HG03469 (cell line): ENCODE results near the gene SDHAF1.

Experiments used
- ATAC-seq: cut with Tn5 transposase; IDR thresholded peaks from one replicate; pipeline ENCODE4 v1.9.1; 2021; ENCODE audit warnings: mild to moderate bottlenecking, moderate library complexity, moderate number of reproducible peaks; ENCODE audit not compliant: unreplicated experiment

The SDHAF1 gene

GRCh38 chr19:35986664-35987570, 8.1 kb upstream of the SDHAF1 start:
- no peak for ATAC-seq

GRCh38 chr19:35987571-35987896, 7.5 kb upstream of the SDHAF1 start:
- ATAC-seq, result no peak

GRCh38 chr19:35988824-35989223, 6.2 kb upstream of the SDHAF1 start:
- ATAC-seq, result no peak

GRCh38 chr19:35990156-35990555, 4.8 kb upstream of the SDHAF1 start:
- no peak for ATAC-seq

- no peak for ATAC-seq
These were observed 3.9 kb upstream of the SDHAF1 start for GRCh38 chr19:35990771-35991730.

- no peak for ATAC-seq
These were observed 3.1 kb upstream of the SDHAF1 start for GRCh38 chr19:35991731-35992450.

- ATAC-seq, result no peak
These were observed 1.9 kb upstream of the SDHAF1 start for GRCh38 chr19:35992907-35993765.

GRCh38 chr19:35993923-35994598, 927 bp upstream of the SDHAF1 start:
- no peak for ATAC-seq

- ATAC-seq, result no peak
These were observed 1.8 kb downstream of the SDHAF1 start for GRCh38 chr19:35996777-35997176.

GRCh38 chr19:36001605-36002004, 6.6 kb downstream of the SDHAF1 start:
- ATAC-seq, result no peak

- ATAC-seq, result no peak
These were observed 8.3 kb downstream of the SDHAF1 start for GRCh38 chr19:36003284-36003683.

- ATAC-seq, result no peak
These were observed 12.0 kb downstream of the SDHAF1 start for GRCh38 chr19:36006955-36007354.

- ATAC-seq, result no peak
These were observed 13.5 kb downstream of the SDHAF1 start, which contains the start of gene SYNE4 for GRCh38 chr19:36008336-36008978. Gene SYNE4, minus strand, starts transcription at chr19:36008813. Its CDS starts 132 bp downstream, at chr19:36008681.

- ATAC-seq, result no peak
These were observed 14.2 kb downstream of the SDHAF1 start for GRCh38 chr19:36009220-36009619.

GRCh38 chr19:36009633-36010379, 14.8 kb downstream of the SDHAF1 start:
- no peak for ATAC-seq

- ATAC-seq, result no peak
These were observed 15.4 kb downstream of the SDHAF1 start for GRCh38 chr19:36010402-36010801.

- no peak for ATAC-seq
These were observed 18.5 kb downstream of the SDHAF1 start for GRCh38 chr19:36013280-36014011.
